GM20431 (cell line): Measurements from ENCODE around the gene CCR5.

Experiments
- in situ Hi-C: fragments of 300-500 bp; cut with MseI, MboI; formaldehyde crosslinking; loops from one replicate; pipeline ENCODE4 v1.15.0; 2020; ENCODE audit warnings: low sequenced_read_pairs; ENCODE audit not compliant: unreplicated experiment

CCR5 gene

GRCh38 chr3:46356909-46357308 lies 13.8 kb upstream of the CCR5 start:
- in situ Hi-C loops: no loop called here

GRCh38 chr3:46358466-46358865 lies 12.3 kb upstream of the CCR5 start:
- in situ Hi-C loops: no loop called here

- in situ Hi-C loops: loop anchor here (10.0 kb wide), 1 partner anchor 415 kb away; the partner anchor contains the start of gene CXCR6
Measured at GRCh38 chr3:46359733-46360493, 10.8 kb upstream of the CCR5 start.

- in situ Hi-C loops: loop anchor here (10.0 kb wide), 1 partner anchor 416 kb away; the partner anchor contains the start of gene CXCR6
Measured at GRCh38 chr3:46360907-46361306, 9.8 kb upstream of the CCR5 start.

GRCh38 chr3:46361408-46362283 lies 9.1 kb upstream of the CCR5 start:
- in situ Hi-C loops: loop anchor here (10.0 kb wide), 1 partner anchor 417 kb away; the partner anchor contains the start of gene CXCR6

- in situ Hi-C loops: loop anchor here (10.0 kb wide), 1 partner anchor 420 kb away; the partner anchor contains the start of gene CXCR6
Measured at GRCh38 chr3:46365041-46365440, 5.7 kb upstream of the CCR5 start.

- in situ Hi-C loops: loop anchor here (10.0 kb wide), 1 partner anchor 421 kb away; the partner anchor contains the start of gene CXCR6
Measured at GRCh38 chr3:46365737-46366524, 4.8 kb upstream of the CCR5 start.

- in situ Hi-C loops: loop anchor here (10.0 kb wide), 1 partner anchor 423 kb away; the partner anchor contains the start of gene CXCR6
Measured at GRCh38 chr3:46367811-46368210, 2.9 kb upstream of the CCR5 start.

- in situ Hi-C loops: loop anchor here (10.0 kb wide), 1 partner anchor 424 kb away; the partner anchor contains the start of gene CXCR6
Measured at GRCh38 chr3:46368569-46368968, 2.2 kb upstream of the CCR5 start.

GRCh38 chr3:46369151-46369550 lies 1.6 kb upstream of the CCR5 start:
- in situ Hi-C loops: loop anchor here (10.0 kb wide), 1 partner anchor 424 kb away; the partner anchor contains the start of gene CXCR6

- in situ Hi-C loops: loop anchor here (10.0 kb wide), 1 partner anchor 425 kb away; the partner anchor contains the start of gene CXCR6
Measured at GRCh38 chr3:46369675-46370132, 1.0 kb upstream of the CCR5 start.

GRCh38 chr3:46371519-46372340 lies 984 bp downstream of the CCR5 start:
- in situ Hi-C loops: no loop called here

- in situ Hi-C loops: no loop called here
Measured at GRCh38 chr3:46372492-46373359, 2.0 kb downstream of the CCR5 start.

- in situ Hi-C loops: loop anchor here (25.0 kb wide), 1 partner anchor 612 kb away; no protein-coding TSS in a partner anchor
Measured at GRCh38 chr3:46374755-46375154, 4.0 kb downstream of the CCR5 start.

GRCh38 chr3:46375218-46375617 lies 4.5 kb downstream of the CCR5 start:
- in situ Hi-C loops: loop anchor here (25.0 kb wide), 1 partner anchor 613 kb away; no protein-coding TSS in a partner anchor

GRCh38 chr3:46375814-46376213 lies 5.1 kb downstream of the CCR5 start:
- in situ Hi-C loops: loop anchor here (25.0 kb wide), 1 partner anchor 614 kb away; no protein-coding TSS in a partner anchor

- in situ Hi-C loops: loop anchor here (25.0 kb wide), 1 partner anchor 616 kb away; no protein-coding TSS in a partner anchor
Measured at GRCh38 chr3:46378426-46378942, 7.7 kb downstream of the CCR5 start.
